ENCODE data around the gene ADA.

- no peak for TF ChIP-seq POLR2A (IDR thresholded peaks at IDR 0.05)
- TF ChIP-seq CTCF (IDR thresholded peaks at IDR 0.05) = no peak
Observed at GRCh38 chr20:44657875-44658274, 6.4 kb upstream of the ADA start.

Measured in Peyer's patch (tissue), 4 donors.